ENCODE data around the gene CFAP119.

CFAP119 gene

DNA sequence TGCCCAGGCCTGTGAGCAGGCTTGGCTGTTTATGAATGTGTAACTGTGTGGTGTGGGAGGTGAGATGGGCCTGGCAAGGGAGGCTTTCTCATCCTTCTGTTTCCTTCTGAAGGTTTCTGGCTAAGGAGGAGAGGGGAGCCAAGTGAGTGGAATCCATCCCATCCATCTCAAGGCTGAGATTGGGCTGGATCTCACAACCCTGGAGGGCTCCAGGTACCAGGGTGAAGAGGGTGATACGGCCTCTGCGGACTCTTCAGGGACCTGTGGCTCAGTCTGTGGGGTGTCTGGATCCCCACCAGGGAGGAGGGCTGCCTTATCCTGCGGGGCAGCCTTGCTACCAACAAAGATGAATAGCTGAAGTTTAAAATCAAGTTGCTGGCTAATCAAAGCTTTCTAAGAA lies 18.2 kb upstream of the CFAP119 start:
- Histone ChIP-seq H3K4me3 (replicated peaks; ENCODE audit: insufficient read depth, low read length) (no peak overlapping the region), H3K27ac (replicated peaks) (peak overlapping the region; percentile 79), H3K27me3 (ENCODE audit: insufficient read depth, poor library complexity, severe bottlenecking) (no peaks in the 10 kb centered on the region)
- TF ChIP-seq SPI1 (IDR thresholded peaks at IDR 0.05; ENCODE audit: borderline replicate concordance, low read depth) = no peak
- TF ChIP-seq, protein P1, sequence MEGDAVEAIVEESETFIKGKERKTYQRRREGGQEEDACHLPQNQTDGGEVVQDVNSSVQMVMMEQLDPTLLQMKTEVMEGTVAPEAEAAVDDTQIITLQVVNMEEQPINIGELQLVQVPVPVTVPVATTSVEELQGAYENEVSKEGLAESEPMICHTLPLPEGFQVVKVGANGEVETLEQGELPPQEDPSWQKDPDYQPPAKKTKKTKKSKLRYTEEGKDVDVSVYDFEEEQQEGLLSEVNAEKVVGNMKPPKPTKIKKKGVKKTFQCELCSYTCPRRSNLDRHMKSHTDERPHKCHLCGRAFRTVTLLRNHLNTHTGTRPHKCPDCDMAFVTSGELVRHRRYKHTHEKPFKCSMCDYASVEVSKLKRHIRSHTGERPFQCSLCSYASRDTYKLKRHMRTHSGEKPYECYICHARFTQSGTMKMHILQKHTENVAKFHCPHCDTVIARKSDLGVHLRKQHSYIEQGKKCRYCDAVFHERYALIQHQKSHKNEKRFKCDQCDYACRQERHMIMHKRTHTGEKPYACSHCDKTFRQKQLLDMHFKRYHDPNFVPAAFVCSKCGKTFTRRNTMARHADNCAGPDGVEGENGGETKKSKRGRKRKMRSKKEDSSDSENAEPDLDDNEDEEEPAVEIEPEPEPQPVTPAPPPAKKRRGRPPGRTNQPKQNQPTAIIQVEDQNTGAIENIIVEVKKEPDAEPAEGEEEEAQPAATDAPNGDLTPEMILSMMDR (IDR thresholded peaks at IDR 0.05; ENCODE audit: insufficient read depth, low read length) = no peak
- TF ChIP-seq, protein P2, sequence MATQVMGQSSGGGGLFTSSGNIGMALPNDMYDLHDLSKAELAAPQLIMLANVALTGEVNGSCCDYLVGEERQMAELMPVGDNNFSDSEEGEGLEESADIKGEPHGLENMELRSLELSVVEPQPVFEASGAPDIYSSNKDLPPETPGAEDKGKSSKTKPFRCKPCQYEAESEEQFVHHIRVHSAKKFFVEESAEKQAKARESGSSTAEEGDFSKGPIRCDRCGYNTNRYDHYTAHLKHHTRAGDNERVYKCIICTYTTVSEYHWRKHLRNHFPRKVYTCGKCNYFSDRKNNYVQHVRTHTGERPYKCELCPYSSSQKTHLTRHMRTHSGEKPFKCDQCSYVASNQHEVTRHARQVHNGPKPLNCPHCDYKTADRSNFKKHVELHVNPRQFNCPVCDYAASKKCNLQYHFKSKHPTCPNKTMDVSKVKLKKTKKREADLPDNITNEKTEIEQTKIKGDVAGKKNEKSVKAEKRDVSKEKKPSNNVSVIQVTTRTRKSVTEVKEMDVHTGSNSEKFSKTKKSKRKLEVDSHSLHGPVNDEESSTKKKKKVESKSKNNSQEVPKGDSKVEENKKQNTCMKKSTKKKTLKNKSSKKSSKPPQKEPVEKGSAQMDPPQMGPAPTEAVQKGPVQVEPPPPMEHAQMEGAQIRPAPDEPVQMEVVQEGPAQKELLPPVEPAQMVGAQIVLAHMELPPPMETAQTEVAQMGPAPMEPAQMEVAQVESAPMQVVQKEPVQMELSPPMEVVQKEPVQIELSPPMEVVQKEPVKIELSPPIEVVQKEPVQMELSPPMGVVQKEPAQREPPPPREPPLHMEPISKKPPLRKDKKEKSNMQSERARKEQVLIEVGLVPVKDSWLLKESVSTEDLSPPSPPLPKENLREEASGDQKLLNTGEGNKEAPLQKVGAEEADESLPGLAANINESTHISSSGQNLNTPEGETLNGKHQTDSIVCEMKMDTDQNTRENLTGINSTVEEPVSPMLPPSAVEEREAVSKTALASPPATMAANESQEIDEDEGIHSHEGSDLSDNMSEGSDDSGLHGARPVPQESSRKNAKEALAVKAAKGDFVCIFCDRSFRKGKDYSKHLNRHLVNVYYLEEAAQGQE (IDR thresholded peaks at IDR 0.05; ENCODE audit: insufficient replicate concordance, low read depth) = no peak
- TF ChIP-seq GABPA (IDR thresholded peaks at IDR 0.05; ENCODE audit: low read depth) = no peak
- TF ChIP-seq POLR2AphosphoS5 (IDR thresholded peaks at IDR 0.05; ENCODE audit: low read depth) = no peak
- no peak for DNase-seq (ENCODE audit: low read depth in 1 of 2, low spot score in 1 of 2)

DNA sequence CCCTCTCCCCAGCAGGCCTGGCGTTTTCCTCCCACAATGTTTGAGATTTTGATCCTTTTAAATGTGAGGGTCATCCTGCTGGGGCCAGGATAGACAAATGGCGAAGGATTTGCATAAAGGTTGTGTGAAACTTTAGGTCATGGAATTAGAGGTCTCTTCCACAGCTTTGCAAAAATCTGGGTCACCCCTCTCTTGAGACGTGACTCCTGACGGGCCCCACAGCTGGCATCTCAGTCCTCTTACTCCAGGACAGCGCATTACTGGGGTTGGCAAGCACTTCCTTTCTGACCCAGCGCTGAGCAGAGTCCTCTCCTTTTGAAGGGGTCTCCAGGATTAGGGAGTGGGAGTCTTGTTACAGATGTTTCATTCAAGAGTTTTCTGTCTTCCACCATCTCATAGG lies 17.7 kb upstream of the CFAP119 start:
- no peak for DNase-seq (ENCODE audit: low read depth in 1 of 2, low spot score in 1 of 2)
- Histone ChIP-seq H3K4me3 (replicated peaks; ENCODE audit: insufficient read depth, low read length) (no peak overlapping the region), H3K27me3 (ENCODE audit: insufficient read depth, poor library complexity, severe bottlenecking) (no peaks in the 10 kb centered on the region), H3K27ac (replicated peaks) (peak overlapping the region; percentile 79)
- TF ChIP-seq, protein P1 (IDR thresholded peaks at IDR 0.05; ENCODE audit: insufficient read depth, low read length) = no peak
- TF ChIP-seq GABPA (IDR thresholded peaks at IDR 0.05; ENCODE audit: low read depth) = no peak
- TF ChIP-seq POLR2AphosphoS5 (IDR thresholded peaks at IDR 0.05; ENCODE audit: low read depth) = no peak
- TF ChIP-seq, protein P2 (IDR thresholded peaks at IDR 0.05; ENCODE audit: insufficient replicate concordance, low read depth) = no peak
- TF ChIP-seq SPI1 (IDR thresholded peaks at IDR 0.05; ENCODE audit: borderline replicate concordance, low read depth) = no peak

DNA sequence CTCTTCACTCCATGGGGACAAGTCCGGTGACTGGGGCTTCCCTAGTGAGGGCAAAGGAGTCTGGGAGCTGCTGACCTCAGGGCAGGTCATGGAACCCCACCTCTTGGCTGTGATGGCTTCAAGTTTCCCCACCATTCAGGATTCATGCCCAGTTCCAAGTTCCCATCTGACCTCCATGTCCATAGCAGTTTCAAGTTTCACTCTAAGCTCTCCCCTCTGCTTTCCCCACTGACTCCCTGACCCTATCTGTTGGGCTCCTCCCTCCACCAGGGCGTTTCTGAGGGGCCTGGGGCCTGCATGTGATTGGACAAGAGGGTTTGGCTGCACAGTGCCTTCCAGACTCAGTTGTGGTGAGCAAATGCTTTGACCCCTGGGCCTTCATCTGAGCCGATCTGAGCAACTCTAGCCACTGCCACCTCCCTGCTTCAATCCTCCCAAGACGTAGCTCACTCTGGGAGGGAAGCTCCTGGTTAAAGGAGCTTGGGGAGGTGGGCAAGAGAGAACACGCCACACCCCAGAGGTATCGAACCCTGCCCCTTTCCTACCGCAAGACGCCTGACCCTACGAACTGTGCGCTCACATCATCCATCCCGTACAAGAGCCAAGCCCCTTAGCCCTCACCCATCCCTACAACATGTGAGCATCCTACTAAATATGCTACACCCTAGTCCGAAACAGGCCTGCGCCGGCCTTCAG lies 16.8 kb upstream of the CFAP119 start:
- DNase-seq (ENCODE audit: low read depth in 1 of 2, low spot score in 1 of 2) = no peak
- Histone ChIP-seq H3K27me3 (ENCODE audit: insufficient read depth, poor library complexity, severe bottlenecking) (no peaks in the 10 kb centered on the region), H3K27ac (replicated peaks) (no peak overlapping the region), H3K4me3 (replicated peaks; ENCODE audit: insufficient read depth, low read length) (no peak overlapping the region)
- TF ChIP-seq, protein P1 (IDR thresholded peaks at IDR 0.05; ENCODE audit: insufficient read depth, low read length) = no peak
- TF ChIP-seq GABPA (IDR thresholded peaks at IDR 0.05; ENCODE audit: low read depth) (no peak), POLR2AphosphoS5 (IDR thresholded peaks at IDR 0.05; ENCODE audit: low read depth) (no peak)
- TF ChIP-seq, protein P2 (IDR thresholded peaks at IDR 0.05; ENCODE audit: insufficient replicate concordance, low read depth) = no peak

All from HL-60 (cell line).